H1 (cell line): Measurements from ENCODE around the gene SAP30L.

Source experiments
- CHD1 ChIP-seq: IDR thresholded peaks from 2 replicates; pipeline ENCODE4 v1.6.1; 2012; ENCODE audit warnings: low read depth, low read length, improper control_type of control experiment
- CHD2 ChIP-seq: IDR thresholded peaks from 2 replicates; pipeline ENCODE4 v1.6.1; 2012; ENCODE audit warnings: low read length, improper control_type of control experiment
- CREB1 ChIP-seq: IDR thresholded peaks from 2 replicates; pipeline ENCODE4 v1.6.1; 2012; ENCODE audit warnings: inconsistent platforms
- CTCF ChIP-seq, 3 experiments: IDR thresholded peaks; 1 replicate in 2 of 3; 2 replicates in 1 of 3; pipeline versions ENCODE4 v1.5.1 to v1.6.1; 2011; ENCODE audit warnings: low read length in 3 of 3, mild to moderate bottlenecking in 3 of 3, inconsistent platforms in 2 of 3, low read depth in 1 of 3, moderate library complexity in 1 of 3; ENCODE audit not compliant: insufficient read depth in 1 of 3; ENCODE audit errors: control extremely low read depth in 1 of 3
- EP300 ChIP-seq, 2 experiments: IDR thresholded peaks; 1 replicate in 1 of 2; 2 replicates in 1 of 2; pipeline ENCODE4 v1.6.1; 2011 to 2012; ENCODE audit warnings: low read depth in 2 of 2, low read length in 2 of 2, mild to moderate bottlenecking in 2 of 2, borderline replicate concordance in 1 of 2, inconsistent platforms in 1 of 2, moderate library complexity in 1 of 2
- EZH2 ChIP-seq: fragments of 200-600 bp; sonication (generic); IDR thresholded peaks from 2 replicates; pipeline ENCODE4 v1.7.1; 2012; ENCODE audit warnings: low read depth, mild to moderate bottlenecking, moderate library complexity, low read length, inconsistent platforms; ENCODE audit not compliant: severe bottlenecking
- NANOG ChIP-seq: IDR thresholded peaks from 2 replicates; pipeline ENCODE4 v1.6.1; 2011; ENCODE audit warnings: low read length, low read depth, mild to moderate bottlenecking, inconsistent platforms; ENCODE audit not compliant: insufficient read depth, poor library complexity, severe bottlenecking
- POLR2A ChIP-seq, 2 experiments: IDR thresholded peaks; 1 replicate in 1 of 2; 2 replicates in 1 of 2; pipeline ENCODE4 v1.6.1; 2011; ENCODE audit warnings: low read depth in 2 of 2, low read length in 2 of 2, mild to moderate bottlenecking in 2 of 2; ENCODE audit errors: control extremely low read depth in 1 of 2
- TAF1 ChIP-seq: IDR thresholded peaks from 2 replicates; pipeline ENCODE4 v1.6.1; 2011; ENCODE audit warnings: mild to moderate bottlenecking, low read depth, low read length
- TEAD4 ChIP-seq: IDR thresholded peaks from 2 replicates; pipeline ENCODE4 v1.6.1; 2012; ENCODE audit warnings: low read depth, low read length, inconsistent platforms, mixed read lengths

- TF ChIP-seq NANOG (no peak), EP300 (IDR thresholded peaks at IDR 0.05; ENCODE audit: borderline replicate concordance in 1 of 2, low read depth in 2 of 2, low read length in 2 of 2) (no peak), EZH2 (no peak), CTCF (IDR thresholded peaks at IDR 0.05; ENCODE audit: control extremely low read depth in 1 of 3, insufficient read depth in 1 of 3, low read depth in 1 of 3, low read length in 3 of 3) (no peak), POLR2A (IDR thresholded peaks at IDR 0.05; ENCODE audit: control extremely low read depth in 1 of 2, low read depth in 2 of 2, low read length in 2 of 2) (no peak), TEAD4 (no peak), CHD2 (no peak), CHD1 (no peak), TAF1 (no peak), CREB1 (no peak)
Measured at GRCh38 chr5:154508114-154508513, 62.3 kb downstream of the SAP30L start.
